ENCODE measurements around the gene MYO3B.
"Not testable (repeated sequence)": the region's sequence is repeated elsewhere in the genome, so short reads cannot be mapped to it uniquely, and the experiment has no call there.

MYO3B gene

DNA sequence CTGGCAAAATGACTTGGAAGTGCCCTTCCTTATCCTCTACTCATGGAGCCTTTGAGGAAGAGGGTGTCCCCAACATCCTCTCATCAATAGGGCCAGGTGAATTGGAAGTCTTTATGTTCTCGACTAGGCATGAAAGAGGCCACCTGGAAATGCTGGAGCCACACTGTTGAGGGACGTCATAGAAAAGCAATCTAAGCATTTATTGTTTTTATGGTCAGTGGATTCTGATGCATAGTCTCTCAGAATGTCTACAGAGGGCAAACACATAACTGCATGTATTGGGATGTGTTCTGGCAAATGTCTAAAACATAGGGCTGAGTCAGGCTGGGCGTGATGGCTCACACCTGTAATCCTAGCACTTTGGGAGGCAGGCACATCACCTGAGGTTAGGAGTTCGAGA, 290.6 kb downstream of the MYO3B start:
- DNase-seq (ENCODE audit: low read depth in 2 of 2) = no peak

GRCh38 chr2:170472498-170472897, 294.6 kb downstream of the MYO3B start:
- not testable (repeated sequence) for DNase-seq (ENCODE audit: low read depth in 2 of 2)

GRCh38 chr2:170475878-170476277, 297.9 kb downstream of the MYO3B start:
- no peak for DNase-seq (ENCODE audit: low read depth in 2 of 2)

- no peak for DNase-seq (ENCODE audit: low read depth in 2 of 2)
Observed at GRCh38 chr2:170477630-170478029, 299.7 kb downstream of the MYO3B start.

DNA sequence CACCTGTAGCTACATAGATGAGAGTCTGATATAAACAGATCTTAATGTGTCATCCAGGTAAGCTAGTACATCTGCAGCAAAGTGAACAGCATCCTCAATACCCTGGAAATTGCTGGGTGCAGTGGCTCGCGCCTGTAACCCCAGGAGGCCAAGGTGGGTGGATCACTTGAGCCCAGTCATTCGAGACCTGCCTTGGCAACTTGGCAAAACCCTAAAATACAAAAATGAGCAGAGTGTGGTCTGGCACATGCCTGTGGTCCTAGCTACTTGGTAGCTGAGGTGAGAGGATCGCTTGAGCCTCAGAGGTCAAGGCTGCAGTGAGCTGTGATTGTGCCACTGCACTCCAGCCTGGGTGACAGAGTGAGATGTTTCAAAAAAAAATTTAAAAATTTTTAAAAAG, 303.3 kb downstream of the MYO3B start:
- no peak for DNase-seq (ENCODE audit: low read depth in 2 of 2)

DNA sequence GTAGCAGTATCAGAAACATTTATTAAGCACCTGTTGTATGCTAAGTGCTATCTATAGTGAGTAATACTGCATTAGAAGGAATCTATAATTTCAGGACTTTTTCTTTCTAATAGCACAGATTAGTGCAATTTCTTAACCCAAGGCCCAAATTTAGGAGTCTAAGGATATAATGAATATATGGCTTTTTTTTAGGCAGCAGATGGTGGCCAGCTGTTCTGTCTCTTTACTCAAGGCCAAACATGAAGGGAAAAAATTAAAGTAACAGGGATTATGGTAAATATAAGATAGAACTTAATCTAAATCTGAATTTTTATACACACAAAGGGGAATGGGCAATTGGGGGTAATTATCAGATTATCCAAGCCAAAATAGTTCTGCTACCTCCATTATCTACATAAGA, 306.6 kb downstream of the MYO3B start:
- no peak for DNase-seq (ENCODE audit: low read depth in 2 of 2)

DNA sequence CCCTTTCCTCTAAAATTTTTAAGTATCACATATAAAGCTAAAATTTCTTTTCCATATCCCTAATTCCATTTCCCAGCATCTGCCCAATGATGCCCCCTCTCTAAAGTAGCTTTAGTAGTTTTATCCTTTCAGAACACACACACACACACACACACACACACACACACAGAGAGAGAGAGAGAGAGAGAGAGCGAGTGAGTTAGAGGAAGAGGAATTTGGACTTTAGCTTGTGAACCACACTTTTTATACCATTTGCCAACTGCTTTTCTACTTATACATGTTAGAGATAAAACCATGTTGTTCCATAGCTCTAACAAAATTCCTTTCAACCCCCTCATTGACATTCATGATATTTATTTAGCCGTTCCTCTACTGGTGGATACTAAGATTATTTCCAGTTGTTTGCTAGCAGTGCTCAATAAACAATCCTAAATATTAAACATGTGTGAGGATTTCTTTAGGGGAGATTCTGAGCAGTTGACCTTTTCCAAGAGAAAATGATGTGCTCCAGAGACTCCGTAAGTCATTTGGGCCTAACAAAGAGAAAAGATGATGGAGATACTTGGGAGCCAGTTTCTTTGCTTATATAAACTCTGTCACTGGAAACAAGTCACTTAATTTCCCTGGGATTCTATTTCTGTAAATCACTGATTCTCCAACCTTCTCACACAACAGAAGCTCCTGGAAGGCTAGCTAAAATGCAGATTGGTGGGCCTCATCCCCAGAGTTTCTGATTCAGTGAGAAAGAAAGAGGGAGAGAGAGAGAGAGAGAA, 307.5 kb downstream of the MYO3B start:
- no peak for DNase-seq (ENCODE audit: low read depth in 2 of 2)

GRCh38 chr2:170486730-170487129, 308.8 kb downstream of the MYO3B start:
- no peak for DNase-seq (ENCODE audit: low read depth in 2 of 2)

GRCh38 chr2:170488807-170489206, 310.9 kb downstream of the MYO3B start:
- DNase-seq (ENCODE audit: low read depth in 2 of 2) = no peak

DNA sequence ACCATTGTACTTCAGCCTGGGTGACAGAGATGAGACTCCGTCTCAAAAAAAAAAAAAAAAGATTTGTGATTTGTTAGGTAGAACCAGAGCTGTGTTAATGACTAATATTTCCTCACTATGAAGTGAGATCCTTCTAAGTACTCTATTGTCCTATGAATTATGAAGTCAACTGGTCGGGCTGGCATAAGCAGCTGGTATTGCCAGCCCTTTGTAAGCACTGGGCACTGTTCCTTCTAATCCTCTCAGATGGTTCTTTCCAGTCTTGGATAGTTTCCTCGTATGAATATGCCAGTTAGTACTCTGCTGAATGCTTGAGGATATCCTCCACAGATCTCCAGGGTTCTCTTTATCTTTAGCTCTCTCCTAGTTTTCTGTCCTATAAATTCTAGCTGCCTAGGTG, 314.1 kb downstream of the MYO3B start:
- no peak for DNase-seq (ENCODE audit: low read depth in 2 of 2)

DNA sequence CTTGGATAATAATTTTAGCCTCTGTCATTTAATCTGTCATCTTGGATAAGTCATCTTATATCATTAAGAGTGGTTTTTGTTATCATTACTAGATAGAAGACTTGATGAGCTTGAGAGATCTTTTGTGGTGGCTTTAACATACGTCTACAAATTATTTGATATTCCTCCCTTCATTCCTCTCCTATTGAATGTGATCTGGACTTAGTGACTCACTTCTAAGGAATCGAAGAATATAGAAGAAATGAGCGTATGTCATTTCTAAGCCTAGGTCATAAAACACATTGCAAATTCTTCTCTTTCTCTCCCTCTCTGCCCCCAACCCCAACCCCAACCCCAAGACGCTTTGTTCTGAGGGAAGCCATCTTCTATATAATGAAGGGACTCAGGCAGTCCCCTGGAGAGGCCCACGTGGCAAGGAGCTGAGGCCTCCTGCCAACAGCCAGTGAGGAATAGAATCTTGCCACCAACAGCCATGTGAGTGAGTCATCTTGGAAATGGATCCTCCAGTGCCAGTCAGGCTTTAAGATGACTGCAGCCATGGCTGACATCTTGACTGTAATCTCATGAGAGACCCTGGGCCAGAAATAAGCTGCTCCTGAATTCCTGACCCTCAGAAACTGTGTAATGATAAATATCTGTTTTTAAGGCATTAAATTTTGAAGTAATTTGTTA, 315.6 kb downstream of the MYO3B start:
- no peak for DNase-seq (ENCODE audit: low read depth in 2 of 2)

GRCh38 chr2:170495896-170496295, 317.9 kb downstream of the MYO3B start:
- no peak for DNase-seq (ENCODE audit: low read depth in 2 of 2)

- no peak for DNase-seq (ENCODE audit: low read depth in 2 of 2)
Observed at GRCh38 chr2:170498619-170499018, 320.7 kb downstream of the MYO3B start.

- no peak for DNase-seq (ENCODE audit: low read depth in 2 of 2)
Observed at GRCh38 chr2:170500104-170500503, 322.2 kb downstream of the MYO3B start.

- DNase-seq (ENCODE audit: low read depth in 2 of 2) = no peak
Observed at GRCh38 chr2:170500770-170501169, 322.8 kb downstream of the MYO3B start.

DNA sequence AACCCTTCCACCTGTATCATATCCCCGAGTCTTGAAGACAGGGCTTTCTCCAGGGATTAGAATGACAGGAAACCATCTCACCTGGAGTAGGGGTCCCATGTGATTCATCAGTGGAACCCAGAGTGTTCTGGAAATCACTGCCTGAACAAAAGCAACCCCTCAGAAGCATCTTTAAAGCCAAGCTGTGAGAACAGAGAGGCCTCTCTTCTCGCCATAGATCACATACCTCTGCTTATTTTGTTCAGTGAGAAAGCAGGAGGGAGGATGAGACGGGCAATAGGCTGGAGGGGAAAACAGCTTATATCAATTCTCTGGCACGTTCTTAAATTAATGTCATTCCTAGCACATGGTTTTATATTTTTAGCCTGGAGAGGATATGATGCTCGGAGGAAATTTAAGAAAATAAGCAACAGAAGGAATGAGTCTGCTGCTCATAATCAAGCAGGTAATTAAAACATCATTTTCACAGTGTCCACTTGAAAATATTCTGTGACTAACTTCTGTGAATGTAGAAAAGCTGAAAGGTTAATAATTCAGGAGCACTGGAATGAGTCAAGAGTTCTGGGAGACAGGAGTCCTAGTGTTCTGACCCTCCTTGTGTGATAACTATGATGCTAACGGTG, 323.6 kb downstream of the MYO3B start:
- DNase-seq (ENCODE audit: low read depth in 2 of 2) = no peak

DNA sequence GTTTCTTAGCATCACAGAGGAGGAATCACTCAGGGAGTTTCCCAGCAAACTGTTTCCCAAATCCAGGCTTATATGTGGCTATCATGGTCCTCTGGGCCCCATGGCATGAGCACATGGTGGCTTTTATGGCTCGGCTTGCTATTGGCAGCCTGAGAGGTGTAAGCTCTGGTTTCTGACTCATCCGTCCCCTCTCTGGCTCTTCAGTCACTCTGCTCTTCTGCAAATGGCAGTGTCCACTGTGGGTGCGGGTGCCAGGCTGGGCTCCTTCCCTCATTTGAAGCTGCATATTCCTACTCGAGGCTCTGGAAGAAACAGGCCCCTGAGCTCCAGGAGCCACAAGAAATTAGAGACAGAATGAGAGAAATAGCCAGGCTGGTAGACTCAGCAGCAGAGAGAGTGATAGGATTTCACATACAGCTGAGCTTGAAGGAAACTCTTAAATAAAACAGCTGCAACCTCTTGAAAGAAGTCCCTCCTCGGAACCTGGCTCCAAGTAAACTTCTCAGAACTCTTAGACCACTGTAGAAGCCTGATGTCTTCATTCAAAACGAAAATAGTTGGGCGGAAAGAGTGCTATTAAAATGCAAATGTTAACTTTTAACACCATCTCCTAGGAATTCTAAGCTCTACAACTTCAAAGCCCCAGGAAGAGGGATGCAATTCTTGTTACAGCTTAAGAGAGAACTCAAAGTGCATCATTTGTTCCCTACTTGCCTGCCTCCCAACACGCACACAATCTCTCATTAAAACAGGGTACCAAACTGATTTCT, 324.6 kb downstream of the MYO3B start:
- no peak for DNase-seq (ENCODE audit: low read depth in 2 of 2)

- DNase-seq (ENCODE audit: low read depth in 2 of 2) = no peak
Observed at GRCh38 chr2:170503563-170503962, 325.6 kb downstream of the MYO3B start.

- DNase-seq (ENCODE audit: low read depth in 2 of 2) = no peak
Observed at GRCh38 chr2:170503971-170504809, 326.2 kb downstream of the MYO3B start.

GRCh38 chr2:170504810-170505145, 326.8 kb downstream of the MYO3B start:
- DNase-seq (ENCODE audit: low read depth in 2 of 2) = no peak

DNA sequence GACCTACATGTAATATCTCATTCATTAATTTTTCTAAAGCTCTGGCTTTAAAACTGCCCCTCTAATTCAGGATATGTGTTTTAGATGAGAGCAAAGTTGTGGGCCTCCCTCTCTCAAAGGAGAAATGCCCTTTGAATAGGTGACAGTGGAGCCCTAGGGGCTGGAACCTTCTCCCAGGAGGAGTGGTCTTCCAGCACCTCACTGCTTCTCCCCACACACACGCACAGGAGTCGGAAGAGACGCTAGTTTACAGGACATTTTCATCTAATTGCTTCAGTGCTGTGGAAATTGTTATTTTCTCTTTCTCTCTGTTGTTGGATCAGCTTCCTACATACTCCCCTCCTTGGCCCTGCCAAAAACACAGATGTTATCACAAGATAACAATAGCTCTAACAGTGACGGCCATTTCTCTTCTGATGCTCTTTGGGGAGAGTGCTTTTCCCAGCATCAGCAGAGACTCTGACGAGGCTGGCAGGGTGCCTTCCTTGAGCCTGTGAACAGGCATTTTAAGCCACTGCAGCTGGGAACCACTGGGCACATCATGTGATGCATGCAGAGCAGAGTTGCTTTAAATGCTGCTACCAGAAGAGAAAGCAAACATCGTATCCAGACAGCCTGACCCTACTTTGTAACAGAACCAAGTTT, 327.8 kb downstream of the MYO3B start:
- DNase-seq (ENCODE audit: low read depth in 2 of 2) = no peak

Data from fibroblast of skin of left biceps (primary cell).